ENCODE measurements around the gene MYO7B.

Gene MYO7B

GRCh38 chr2:127651971-127652550 lies 116.6 kb downstream of the MYO7B start:
- DNase-seq = no peak

- no peak for DNase-seq
These were observed 117.4 kb downstream of the MYO7B start for GRCh38 chr2:127652786-127653357.

- DNase-seq = no peak
These were observed 118.1 kb downstream of the MYO7B start for GRCh38 chr2:127653421-127654083.

- DNase-seq = no peak
These were observed 118.8 kb downstream of the MYO7B start for GRCh38 chr2:127654084-127654837.

- DNase-seq = no peak
These were observed 119.3 kb downstream of the MYO7B start for GRCh38 chr2:127654838-127655175.

GRCh38 chr2:127655209-127656073 lies 120.0 kb downstream of the MYO7B start:
- DNase-seq = no peak

GRCh38 chr2:127656569-127657231 lies 121.2 kb downstream of the MYO7B start:
- DNase-seq = no peak

- DNase-seq = no peak
These were observed 121.7 kb downstream of the MYO7B start for GRCh38 chr2:127657232-127657595.

- DNase-seq = no peak
These were observed 122.7 kb downstream of the MYO7B start for GRCh38 chr2:127658146-127658545.

GRCh38 chr2:127658641-127659407 lies 123.3 kb downstream of the MYO7B start:
- DNase-seq = no peak

- no peak for DNase-seq
These were observed 124.2 kb downstream of the MYO7B start for GRCh38 chr2:127659408-127660290.

GRCh38 chr2:127660291-127660578 lies 124.8 kb downstream of the MYO7B start:
- no peak for DNase-seq

- no peak for DNase-seq
These were observed 125.7 kb downstream of the MYO7B start for GRCh38 chr2:127661072-127661649.

GRCh38 chr2:127661949-127662510 lies 126.5 kb downstream of the MYO7B start:
- DNase-seq = no peak

- no peak for DNase-seq
These were observed 127.6 kb downstream of the MYO7B start for GRCh38 chr2:127662937-127663565.

- DNase-seq = no peak
These were observed 128.1 kb downstream of the MYO7B start for GRCh38 chr2:127663566-127664064.

GRCh38 chr2:127664065-127664894 lies 128.8 kb downstream of the MYO7B start:
- no peak for DNase-seq

- no peak for DNase-seq
These were observed 129.4 kb downstream of the MYO7B start for GRCh38 chr2:127664895-127665225.
